GM19468 (cell line): ENCODE results near the gene FBXW12.
A peak's percentile ranks its signal among the peaks of the same experiment; 100 is the strongest.

ENCODE experiments used
- ATAC-seq: cut with Tn5 transposase; IDR thresholded peaks from one replicate; pipeline ENCODE4 v1.9.1; 2021; ENCODE audit warnings: mild to moderate bottlenecking, moderate library complexity, moderate number of reproducible peaks; ENCODE audit not compliant: unreplicated experiment; ENCODE audit errors: extremely low read depth

FBXW12 gene

GRCh38 chr3:48418140-48418539 is 46.1 kb downstream of the FBXW12 start:
- no peak for ATAC-seq

- no peak for ATAC-seq
Observed at GRCh38 chr3:48418651-48419050, 46.6 kb downstream of the FBXW12 start.

GRCh38 chr3:48419149-48419548 is 47.1 kb downstream of the FBXW12 start:
- ATAC-seq: no peak

GRCh38 chr3:48419597-48419996 is 47.6 kb downstream of the FBXW12 start:
- no peak for ATAC-seq

- ATAC-seq: no peak
Observed at GRCh38 chr3:48420561-48420960, 48.5 kb downstream of the FBXW12 start.

GRCh38 chr3:48422272-48422671 is 50.3 kb downstream of the FBXW12 start:
- ATAC-seq: no peak

GRCh38 chr3:48422681-48423080 is 50.7 kb downstream of the FBXW12 start:
- ATAC-seq: no peak

- no peak for ATAC-seq
Observed at GRCh38 chr3:48423241-48423882, 51.3 kb downstream of the FBXW12 start.

GRCh38 chr3:48423883-48424695 is 52.1 kb downstream of the FBXW12 start:
- no peak for ATAC-seq

- no peak for ATAC-seq
Observed at GRCh38 chr3:48425281-48425812, 53.3 kb downstream of the FBXW12 start.

- no peak for ATAC-seq
Observed at GRCh38 chr3:48426401-48426909, 54.4 kb downstream of the FBXW12 start.

GRCh38 chr3:48426944-48427629 is 55.1 kb downstream of the FBXW12 start:
- no peak for ATAC-seq

GRCh38 chr3:48427630-48427962 is 55.6 kb downstream of the FBXW12 start:
- ATAC-seq: no peak

- ATAC-seq: no peak
Observed at GRCh38 chr3:48428088-48428571, 56.1 kb downstream of the FBXW12 start.

GRCh38 chr3:48428572-48429316 is 56.7 kb downstream of the FBXW12 start:
- no peak for ATAC-seq

GRCh38 chr3:48429317-48429959 is 57.4 kb downstream of the FBXW12 start:
- ATAC-seq: peak; percentile 37

GRCh38 chr3:48429960-48430707 is 58.1 kb downstream of the FBXW12 start, which contains the start of gene PLXNB1:
TSS of gene PLXNB1 (minus strand) at chr3:48430086. CDS start at chr3:48424611, 5,475 bp downstream.
- ATAC-seq: no peak

- ATAC-seq: no peak
Observed at GRCh38 chr3:48430708-48431101, 58.7 kb downstream of the FBXW12 start.
